BE2C (cell line): ENCODE results near the gene MED16.

Source experiments
- DNase-seq: peaks from one replicate; pipeline ENCODE4 v3.0.0-alpha.2; 2020
- H3K27me3 ChIP-seq: fragments of 250-450 bp; sonication (Bioruptor Pico); 2 replicates; pipeline ENCODE4 v1.5.1; 2020; ENCODE audit warnings: mild to moderate bottlenecking
- H3K36me3 ChIP-seq: fragments of 250-450 bp; sonication (Bioruptor Pico); 2 replicates; pipeline ENCODE4 v1.5.1; 2020; ENCODE audit warnings: mild to moderate bottlenecking
- H3K4me1 ChIP-seq: fragments of 250-450 bp; sonication (Bioruptor Pico); 2 replicates; pipeline ENCODE4 v1.5.1; 2020
- H3K4me3 ChIP-seq: 2 replicates; pipeline ENCODE4 v1.5.1; 2011; ENCODE audit warnings: low read depth, low read length
- H3K9me3 ChIP-seq: fragments of 250-450 bp; sonication (Bioruptor Pico); 2 replicates; pipeline ENCODE4 v1.5.1; 2020
- CTCF ChIP-seq: IDR thresholded peaks from 2 replicates; pipeline ENCODE4 v1.5.1; 2012; ENCODE audit warnings: mild to moderate bottlenecking, low read depth, low read length

Gene MED16

GRCh38 chr19:866769-867300, 26.2 kb downstream of the MED16 start:
- TF ChIP-seq CTCF: no peak
- Histone ChIP-seq H3K36me3 (peaks cover 11% of the 10 kb centered on the region; the same call in 1 of the 2 replicates), H3K4me3 (no peak overlapping the region), H3K27me3 (no peaks in the 10 kb centered on the region; the same call in 1 of the 2 replicates), H3K9me3 (no peaks in the 10 kb centered on the region), H3K4me1 (peaks cover 7% of the 10 kb centered on the region)
- DNase-seq: no peak

GRCh38 chr19:863315-863620, 29.7 kb downstream of the MED16 start:
- Histone ChIP-seq H3K4me1 (0 out of 2 replicates have a peak, but pooled peaks cover 2% of the 10 kb centered on the region), H3K36me3 (peaks cover 5% of the 10 kb centered on the region; the same call in 1 of the 2 replicates), H3K4me3 (no peak overlapping the region), H3K27me3 (peaks cover 28% of the 10 kb centered on the region), H3K9me3 (peaks cover 3% of the 10 kb centered on the region; the same call in 1 of the 2 replicates)
- DNase-seq: no peak
- no peak for TF ChIP-seq CTCF

GRCh38 chr19:862581-863314, 30.2 kb downstream of the MED16 start:
- Histone ChIP-seq H3K4me3 (no peak overlapping the region), H3K9me3 (peaks cover 3% of the 10 kb centered on the region; the same call in 1 of the 2 replicates), H3K27me3 (peaks cover 28% of the 10 kb centered on the region), H3K36me3 (no peaks in the 10 kb centered on the region; the same call in 1 of the 2 replicates), H3K4me1 (0 out of 2 replicates have a peak, but pooled peaks cover 2% of the 10 kb centered on the region)
- TF ChIP-seq CTCF: no peak
- peak; percentile 70 for DNase-seq

- DNase-seq: peak; percentile 80
- Histone ChIP-seq H3K4me3 (no peak overlapping the region), H3K27me3 (peaks cover 28% of the 10 kb centered on the region), H3K36me3 (no peaks in the 10 kb centered on the region), H3K4me1 (0 out of 2 replicates have a peak, but pooled peaks cover 2% of the 10 kb centered on the region), H3K9me3 (peaks cover 3% of the 10 kb centered on the region; the same call in 1 of the 2 replicates)
- TF ChIP-seq CTCF: no peak
Observed at GRCh38 chr19:861756-862580, 31.0 kb downstream of the MED16 start.

GRCh38 chr19:861141-861755, 31.7 kb downstream of the MED16 start:
- 0 out of 2 replicates have a peak, but pooled peaks cover 2% of the 10 kb centered on the region for H3K4me1 ChIP-seq
- H3K4me3 ChIP-seq: no peak overlapping the region
- peaks cover 3% of the 10 kb centered on the region; the same call in 1 of the 2 replicates for H3K9me3 ChIP-seq
- H3K36me3 ChIP-seq: no peaks in the 10 kb centered on the region
- DNase-seq: no peak
- no peak for TF ChIP-seq CTCF
- H3K27me3 ChIP-seq: peaks cover 28% of the 10 kb centered on the region
